WTC11 (cell line): Measurements from ENCODE around the gene STUM. TPM values are rescaled to one million over a fixed set of nuclear protein-coding genes. Genes with fewer than 3 reads are reported as not detected.

ENCODE experiments used
- ATAC-seq: fragments of 200-7000 bp; cut with Tn5 transposase; 2 replicates; pipeline ENCODE4 v1.10.0; 2021; ENCODE audit warnings: mild to moderate bottlenecking, moderate library complexity
- CTCF ChIA-PET: fragments of 300-600 bp; sonication (Branson Sonifier 250); formaldehyde crosslinking; loops from one replicate; lab custom pipeline; 2021; ENCODE audit warnings: antibody characterized with exemption; lab: Charles Lee
- POLR2A ChIA-PET: fragments of 350-600 bp; sonication (Branson Sonifier 250); formaldehyde crosslinking; loops from one replicate; lab custom pipeline; 2021; ENCODE audit warnings: antibody characterized with exemption; lab: Charles Lee
- DNase-seq: peaks from one replicate; pipeline ENCODE4 v3.0.0; 2021; ENCODE audit warnings: low spot score
- H3K27ac Mint-ChIP-seq: 2 replicates; pipeline ENCODE4 v1.8.0; 2021; ENCODE audit warnings: mixed read lengths
- H3K27me3 Mint-ChIP-seq: 2 replicates; pipeline ENCODE4 v1.8.0; 2021; ENCODE audit warnings: low read depth, mild to moderate bottlenecking, moderate library complexity, mixed read lengths
- H3K36me3 Mint-ChIP-seq: 2 replicates; pipeline ENCODE4 v1.8.0; 2021; ENCODE audit warnings: mixed read lengths
- H3K4me1 Mint-ChIP-seq: 2 replicates; pipeline ENCODE4 v1.8.0; 2022; ENCODE audit warnings: mixed read lengths
- H3K4me3 Mint-ChIP-seq: 2 replicates; pipeline ENCODE4 v1.8.0; 2021; ENCODE audit warnings: mild to moderate bottlenecking, moderate library complexity, mixed read lengths
- H3K9me3 Mint-ChIP-seq: 2 replicates; pipeline ENCODE4 v1.8.0; 2021; ENCODE audit warnings: mixed read lengths
- AFF4 ChIP-seq: sonication (generic); formaldehyde crosslinking; IDR thresholded peaks from 2 replicates; pipeline ENCODE4 v1.8.1; 2023; ENCODE audit warnings: mild to moderate bottlenecking, missing genetic modification reagents, borderline replicate concordance
- AR ChIP-seq: fragments of 250-450 bp; sonication (Bioruptor Pico); IDR thresholded peaks from 2 replicates; pipeline ENCODE4 v1.9.0; 2021; ENCODE audit warnings: mild to moderate bottlenecking
- CBFB ChIP-seq: sonication (generic); formaldehyde crosslinking; IDR thresholded peaks from 2 replicates; pipeline ENCODE4 v1.8.1; 2022; ENCODE audit warnings: mild to moderate bottlenecking, low read depth, missing genetic modification reagents
- CREM ChIP-seq: sonication (generic); formaldehyde crosslinking; IDR thresholded peaks from 2 replicates; pipeline ENCODE4 v1.8.1; 2022; ENCODE audit warnings: mild to moderate bottlenecking, missing genetic modification reagents, moderate library complexity
- EMX1 ChIP-seq: fragments of 250-450 bp; sonication (Bioruptor Pico); IDR thresholded peaks from 2 replicates; pipeline ENCODE4 v1.8.0; 2021; ENCODE audit warnings: mild to moderate bottlenecking
- FOXJ3 ChIP-seq: sonication (generic); formaldehyde crosslinking; IDR thresholded peaks from 2 replicates; pipeline ENCODE4 v1.9.0; 2021; ENCODE audit warnings: missing genetic modification reagents, mild to moderate bottlenecking, borderline replicate concordance
- HMGA2 ChIP-seq: fragments of 250-450 bp; sonication (Bioruptor Pico); IDR thresholded peaks from 2 replicates; pipeline ENCODE4 v1.4.0; 2021; ENCODE audit warnings: mild to moderate bottlenecking, moderate library complexity
- IRF2 ChIP-seq: sonication (generic); formaldehyde crosslinking; IDR thresholded peaks from 2 replicates; pipeline ENCODE4 v1.8.0; 2022; ENCODE audit warnings: low read depth, missing genetic modification reagents, borderline replicate concordance
- JUN ChIP-seq: sonication (generic); formaldehyde crosslinking; IDR thresholded peaks from 2 replicates; pipeline ENCODE4 v1.8.0; 2023; ENCODE audit warnings: mild to moderate bottlenecking, missing genetic modification reagents
- MXD4 ChIP-seq: fragments of 250-450 bp; sonication (Bioruptor Pico); IDR thresholded peaks from 2 replicates; pipeline ENCODE4 v1.8.0; 2021; ENCODE audit warnings: mild to moderate bottlenecking, moderate library complexity, borderline replicate concordance
- NFE2L1 ChIP-seq: sonication (generic); formaldehyde crosslinking; IDR thresholded peaks from 2 replicates; pipeline ENCODE4 v1.8.1; 2023; ENCODE audit warnings: missing genetic modification reagents
- PRRX2 ChIP-seq: fragments of 250-450 bp; sonication (Bioruptor Pico); IDR thresholded peaks from 2 replicates; pipeline ENCODE4 v1.8.0; 2021; ENCODE audit warnings: mild to moderate bottlenecking
- RORB ChIP-seq: fragments of 250-450 bp; sonication (Bioruptor Pico); IDR thresholded peaks from 2 replicates; pipeline ENCODE4 v1.9.0; 2021; ENCODE audit warnings: mild to moderate bottlenecking
- SMAD3 ChIP-seq: sonication (generic); formaldehyde crosslinking; IDR thresholded peaks from 2 replicates; pipeline ENCODE4 v1.8.0; 2022; ENCODE audit warnings: missing genetic modification reagents, mild to moderate bottlenecking, borderline replicate concordance
- TP53 ChIP-seq: sonication (generic); formaldehyde crosslinking; IDR thresholded peaks from 2 replicates; pipeline ENCODE4 v1.8.1; 2023; ENCODE audit warnings: mild to moderate bottlenecking, missing genetic modification reagents
- ZNF425 ChIP-seq: fragments of 250-450 bp; sonication (Bioruptor Pico); conservative IDR thresholded peaks from 2 replicates; pipeline ENCODE4 v1.9.0; 2021; ENCODE audit warnings: mild to moderate bottlenecking
- total RNA-seq: library from RNA; stranded (reverse); gene quantifications from 3 replicates; pipeline ENCODE4 v1.2.3, GENCODE V29; 2021
- TF ChIP-seq, protein P1 (sequence below): sonication (generic); formaldehyde crosslinking; IDR thresholded peaks from 2 replicates; pipeline ENCODE4 v1.8.0; 2022; ENCODE audit warnings: mild to moderate bottlenecking, missing genetic modification reagents
- TF ChIP-seq, protein P2 (sequence below): sonication (generic); formaldehyde crosslinking; IDR thresholded peaks from 2 replicates; pipeline ENCODE4 v1.8.1; 2023; ENCODE audit warnings: mild to moderate bottlenecking, moderate library complexity, missing genetic modification reagents
- TF ChIP-seq, protein P3 (sequence below): sonication (generic); formaldehyde crosslinking; IDR thresholded peaks from 2 replicates; pipeline ENCODE4 v1.8.0; 2023; ENCODE audit warnings: mild to moderate bottlenecking, missing genetic modification reagents

Gene STUM
- total RNA-seq, 1 experiment from 2014 or later = 2.5 TPM

GRCh38 chr1:226506921-226507320, 41.6 kb upstream of the STUM start (continued):
- no peak for TF ChIP-seq CREM (CRISPR knock-in tag)

GRCh38 chr1:226510453-226510852, 38.1 kb upstream of the STUM start:
- Mint-ChIP-seq H3K4me1 (no peaks in the 10 kb centered on the region), H3K27ac (no peak overlapping the region), H3K9me3 (no peaks in the 10 kb centered on the region), H3K36me3 (no peaks in the 10 kb centered on the region), H3K27me3 (peaks cover 27% of the 10 kb centered on the region), H3K4me3 (no peak overlapping the region)
- TF ChIP-seq NFE2L1 (CRISPR knock-in tag) (no peak), JUN (CRISPR knock-in tag) (no peak), AFF4 (CRISPR knock-in tag) (no peak), SMAD3 (CRISPR knock-in tag) (no peak)
- TF ChIP-seq, protein P1, sequence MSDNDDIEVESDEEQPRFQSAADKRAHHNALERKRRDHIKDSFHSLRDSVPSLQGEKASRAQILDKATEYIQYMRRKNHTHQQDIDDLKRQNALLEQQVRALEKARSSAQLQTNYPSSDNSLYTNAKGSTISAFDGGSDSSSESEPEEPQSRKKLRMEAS (CRISPR knock-in tag) = no peak
- DNase-seq = no peak
- CTCF ChIA-PET = interaction anchor here (1.5 kb wide), 1 partner anchor 116 kb away, joined by 4 read pairs; no protein-coding TSS in a partner anchor
- no peak for ATAC-seq
- POLR2A ChIA-PET = no interaction called here

- ATAC-seq = no peak
- no peaks in the 10 kb centered on the region for H3K4me1 Mint-ChIP-seq
- H3K9me3 Mint-ChIP-seq = no peaks in the 10 kb centered on the region
- no peak for DNase-seq
- no peak overlapping the region for H3K4me3 Mint-ChIP-seq
- CTCF ChIA-PET = interaction anchor here (1.4 kb wide), 1 partner anchor 97 kb away, joined by 3 read pairs; no protein-coding TSS in a partner anchor
- POLR2A ChIA-PET = no interaction called here
- H3K27me3 Mint-ChIP-seq = peaks cover 25% of the 10 kb centered on the region
- no peaks in the 10 kb centered on the region for H3K36me3 Mint-ChIP-seq
- no peak overlapping the region for H3K27ac Mint-ChIP-seq
- no peak for TF ChIP-seq ZNF425 (CRISPR knock-in tag)
- TF ChIP-seq RORB (CRISPR knock-in tag) = no peak
- TF ChIP-seq MXD4 (CRISPR knock-in tag) = no peak
- no peak for TF ChIP-seq EMX1 (CRISPR knock-in tag)
- TF ChIP-seq IRF2 = no peak
- no peak for TF ChIP-seq NFE2L1 (CRISPR knock-in tag)
- TF ChIP-seq, protein P2, sequence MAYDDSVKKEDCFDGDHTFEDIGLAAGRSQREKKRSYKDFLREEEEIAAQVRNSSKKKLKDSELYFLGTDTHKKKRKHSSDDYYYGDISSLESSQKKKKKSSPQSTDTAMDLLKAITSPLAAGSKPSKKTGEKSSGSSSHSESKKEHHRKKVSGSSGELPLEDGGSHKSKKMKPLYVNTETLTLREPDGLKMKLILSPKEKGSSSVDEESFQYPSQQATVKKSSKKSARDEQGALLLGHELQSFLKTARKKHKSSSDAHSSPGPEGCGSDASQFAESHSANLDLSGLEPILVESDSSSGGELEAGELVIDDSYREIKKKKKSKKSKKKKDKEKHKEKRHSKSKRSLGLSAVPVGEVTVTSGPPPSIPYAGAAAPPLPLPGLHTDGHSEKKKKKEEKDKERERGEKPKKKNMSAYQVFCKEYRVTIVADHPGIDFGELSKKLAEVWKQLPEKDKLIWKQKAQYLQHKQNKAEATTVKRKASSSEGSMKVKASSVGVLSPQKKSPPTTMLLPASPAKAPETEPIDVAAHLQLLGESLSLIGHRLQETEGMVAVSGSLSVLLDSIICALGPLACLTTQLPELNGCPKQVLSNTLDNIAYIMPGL (CRISPR knock-in tag) = no peak
- no peak for TF ChIP-seq FOXJ3 (CRISPR knock-in tag)
- no peak for TF ChIP-seq TP53 (CRISPR knock-in tag)
- TF ChIP-seq, protein P3, sequence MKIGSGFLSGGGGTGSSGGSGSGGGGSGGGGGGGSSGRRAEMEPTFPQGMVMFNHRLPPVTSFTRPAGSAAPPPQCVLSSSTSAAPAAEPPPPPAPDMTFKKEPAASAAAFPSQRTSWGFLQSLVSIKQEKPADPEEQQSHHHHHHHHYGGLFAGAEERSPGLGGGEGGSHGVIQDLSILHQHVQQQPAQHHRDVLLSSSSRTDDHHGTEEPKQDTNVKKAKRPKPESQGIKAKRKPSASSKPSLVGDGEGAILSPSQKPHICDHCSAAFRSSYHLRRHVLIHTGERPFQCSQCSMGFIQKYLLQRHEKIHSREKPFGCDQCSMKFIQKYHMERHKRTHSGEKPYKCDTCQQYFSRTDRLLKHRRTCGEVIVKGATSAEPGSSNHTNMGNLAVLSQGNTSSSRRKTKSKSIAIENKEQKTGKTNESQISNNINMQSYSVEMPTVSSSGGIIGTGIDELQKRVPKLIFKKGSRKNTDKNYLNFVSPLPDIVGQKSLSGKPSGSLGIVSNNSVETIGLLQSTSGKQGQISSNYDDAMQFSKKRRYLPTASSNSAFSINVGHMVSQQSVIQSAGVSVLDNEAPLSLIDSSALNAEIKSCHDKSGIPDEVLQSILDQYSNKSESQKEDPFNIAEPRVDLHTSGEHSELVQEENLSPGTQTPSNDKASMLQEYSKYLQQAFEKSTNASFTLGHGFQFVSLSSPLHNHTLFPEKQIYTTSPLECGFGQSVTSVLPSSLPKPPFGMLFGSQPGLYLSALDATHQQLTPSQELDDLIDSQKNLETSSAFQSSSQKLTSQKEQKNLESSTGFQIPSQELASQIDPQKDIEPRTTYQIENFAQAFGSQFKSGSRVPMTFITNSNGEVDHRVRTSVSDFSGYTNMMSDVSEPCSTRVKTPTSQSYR (CRISPR knock-in tag) = no peak
- TF ChIP-seq CBFB (CRISPR knock-in tag) = no peak
- no peak for TF ChIP-seq AR (CRISPR knock-in tag)
- no peak for TF ChIP-seq HMGA2
- TF ChIP-seq PRRX2 (CRISPR knock-in tag) = no peak
Measured at GRCh38 chr1:226511296-226511695, 37.3 kb upstream of the STUM start.
